ENCODE results near the gene NARF.

NARF gene

DNA sequence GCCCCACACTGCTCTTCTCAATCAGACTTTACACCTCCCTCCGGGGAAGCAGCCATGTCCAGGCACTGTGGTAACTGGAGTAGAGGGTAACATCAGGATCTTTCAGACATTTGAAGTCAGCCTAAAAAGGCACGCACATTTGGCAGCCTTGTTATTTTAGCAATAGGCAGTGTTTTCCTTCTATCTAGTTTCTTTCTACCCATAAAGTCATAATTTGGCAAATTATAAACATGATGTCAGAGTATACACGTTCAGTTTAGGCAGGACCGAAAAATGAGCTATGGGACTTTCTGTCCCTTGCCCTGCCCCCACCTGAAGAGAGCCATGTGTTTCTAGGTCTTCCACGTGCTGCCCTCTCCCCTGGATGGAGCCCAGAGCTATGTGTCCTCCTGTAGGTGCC lies 21.1 kb downstream of the NARF start:
- DNase-seq = no peak

DNA sequence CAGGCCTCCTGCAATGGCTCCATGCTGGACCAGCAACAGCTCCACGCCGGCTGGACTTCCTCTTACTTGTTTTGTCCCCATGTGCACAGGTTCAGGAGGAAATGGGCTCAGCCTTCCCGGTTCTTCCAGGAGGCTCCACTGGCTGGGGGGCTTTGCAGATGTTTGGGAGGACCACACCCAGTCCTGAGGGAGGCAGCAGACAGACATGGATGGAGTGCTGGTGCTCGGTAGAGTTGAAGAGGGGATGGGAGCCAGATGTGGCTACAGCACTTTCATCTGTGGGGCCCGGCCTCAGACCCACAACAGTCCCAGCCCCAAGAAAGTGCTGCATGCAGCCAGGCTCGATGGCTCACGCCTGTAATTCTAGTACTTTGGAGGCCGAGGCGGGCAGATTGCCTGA lies 21.8 kb downstream of the NARF start:
- no peak for DNase-seq

DNA sequence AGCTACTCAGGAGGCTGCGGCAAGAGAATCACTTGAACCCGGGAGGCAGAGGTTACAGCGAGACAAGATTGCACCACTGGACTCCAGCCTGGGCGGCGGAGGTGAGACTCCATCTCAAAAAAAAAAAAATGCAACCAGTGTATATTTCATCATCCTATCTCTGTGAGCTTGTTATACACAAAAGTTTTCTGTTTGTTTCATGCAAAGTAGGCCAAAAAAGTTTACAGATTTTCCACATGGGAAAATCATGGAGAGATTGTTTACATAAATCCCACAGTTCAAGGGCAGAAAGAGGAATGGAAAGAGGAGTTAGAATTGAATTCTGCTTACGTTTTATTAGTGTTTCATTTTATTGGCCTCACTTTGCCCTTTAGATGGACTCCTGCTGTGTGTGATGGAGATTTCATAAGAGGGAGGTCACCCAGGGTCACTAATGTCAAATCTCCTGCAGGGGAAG lies 24.7 kb downstream of the NARF start:
- no peak for DNase-seq

DNA sequence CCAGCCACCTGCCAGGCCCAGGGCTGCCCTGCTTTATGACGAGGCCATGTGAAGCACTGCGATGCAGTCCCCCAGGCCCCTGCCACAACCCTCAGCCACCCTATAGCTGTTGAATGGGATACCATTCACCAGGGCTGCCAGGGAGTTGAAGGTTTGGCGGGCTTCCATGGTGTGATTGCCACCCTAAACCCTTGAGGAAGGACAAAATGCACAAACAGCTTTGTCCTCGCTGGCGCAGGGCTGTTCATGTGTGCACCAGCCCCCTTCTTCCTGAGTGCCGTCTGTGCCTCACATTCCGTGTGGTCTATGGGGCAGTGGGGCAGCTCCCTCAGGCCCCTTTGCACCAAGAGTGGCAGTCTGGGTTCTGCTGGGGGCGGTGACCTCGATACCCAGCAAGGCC lies 25.3 kb downstream of the NARF start:
- DNase-seq = no peak

DNA sequence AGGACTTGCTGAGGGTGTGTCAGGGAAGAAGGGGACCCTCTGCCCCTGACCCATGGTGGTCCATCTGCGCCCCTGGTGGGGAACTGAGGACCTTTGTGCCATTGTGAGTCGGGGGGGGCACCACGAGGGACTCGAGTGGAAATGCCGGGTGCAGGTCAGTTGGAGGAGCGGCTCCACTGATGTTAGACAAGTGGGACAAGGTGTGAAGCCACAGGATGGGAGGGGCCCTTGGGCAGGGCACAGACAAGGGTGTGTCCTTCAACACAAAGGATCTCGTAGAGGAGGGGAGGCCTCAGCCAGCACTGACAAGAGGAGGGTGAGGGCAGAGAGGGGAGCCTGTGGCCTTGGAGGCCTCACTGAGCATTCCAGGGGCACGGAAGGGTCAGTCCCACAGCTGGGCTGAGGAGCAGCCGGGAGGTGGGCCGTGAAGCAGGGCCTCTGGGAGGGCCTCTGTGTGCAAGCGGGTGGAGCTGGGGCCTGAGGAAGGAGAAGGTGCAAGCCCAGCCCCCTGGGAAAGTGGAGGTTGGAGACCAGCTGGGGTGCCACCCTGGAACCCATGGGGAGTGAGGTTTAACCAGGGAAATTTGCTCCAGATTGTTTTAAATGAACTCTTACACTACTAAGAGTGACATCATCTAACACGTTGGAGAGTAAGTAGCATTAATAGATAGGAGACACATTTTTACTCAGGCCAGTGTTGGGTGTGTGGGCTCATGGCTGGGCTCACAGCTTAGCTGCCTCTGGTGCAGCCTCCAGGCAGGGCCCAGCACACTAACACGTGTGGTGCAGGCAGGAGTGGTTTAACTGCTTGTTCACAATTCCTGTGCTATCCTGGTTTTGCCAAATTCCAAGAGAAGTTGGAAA lies 27.9 kb downstream of the NARF start:
- no peak for DNase-seq

DNA sequence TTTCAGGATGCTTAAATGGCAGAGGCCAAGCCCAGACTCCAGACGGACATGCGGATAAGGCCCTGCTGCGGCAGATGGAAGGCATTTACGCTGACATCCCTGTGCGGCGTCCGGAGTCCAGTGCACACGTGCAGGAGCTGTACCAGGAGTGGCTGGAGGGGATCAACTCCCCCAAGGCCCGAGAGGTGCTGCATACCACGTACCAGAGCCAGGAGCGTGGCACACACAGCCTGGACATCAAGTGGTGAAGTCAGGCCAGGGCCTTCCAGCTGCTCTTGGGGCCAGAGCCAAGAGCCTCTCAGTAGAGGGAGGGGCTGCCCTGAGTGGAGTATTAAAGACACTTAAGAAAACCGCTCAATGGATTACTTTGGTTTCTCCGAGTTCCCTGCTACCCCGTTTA lies 29.4 kb downstream of the NARF start:
- DNase-seq = no peak

DNA sequence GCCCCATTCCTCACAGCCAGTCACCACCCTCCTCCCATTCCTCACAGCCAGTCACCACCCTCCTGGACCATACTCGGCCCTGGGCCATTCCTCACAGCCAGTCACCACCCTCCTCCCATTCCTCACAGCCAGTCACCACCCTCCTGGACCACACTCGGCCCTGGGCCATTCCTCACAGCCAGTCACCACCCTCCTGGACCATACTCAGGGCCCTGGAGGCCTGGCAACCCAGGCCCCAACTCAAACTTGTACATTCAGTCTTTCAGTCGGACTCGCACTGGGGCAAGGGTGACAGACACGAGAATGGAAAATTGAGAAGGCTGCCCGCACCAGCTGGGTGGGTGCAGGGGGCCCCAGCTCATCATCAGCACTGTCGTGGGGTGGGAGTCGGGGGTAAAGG lies 30.6 kb downstream of the NARF start:
- DNase-seq = no peak

DNA sequence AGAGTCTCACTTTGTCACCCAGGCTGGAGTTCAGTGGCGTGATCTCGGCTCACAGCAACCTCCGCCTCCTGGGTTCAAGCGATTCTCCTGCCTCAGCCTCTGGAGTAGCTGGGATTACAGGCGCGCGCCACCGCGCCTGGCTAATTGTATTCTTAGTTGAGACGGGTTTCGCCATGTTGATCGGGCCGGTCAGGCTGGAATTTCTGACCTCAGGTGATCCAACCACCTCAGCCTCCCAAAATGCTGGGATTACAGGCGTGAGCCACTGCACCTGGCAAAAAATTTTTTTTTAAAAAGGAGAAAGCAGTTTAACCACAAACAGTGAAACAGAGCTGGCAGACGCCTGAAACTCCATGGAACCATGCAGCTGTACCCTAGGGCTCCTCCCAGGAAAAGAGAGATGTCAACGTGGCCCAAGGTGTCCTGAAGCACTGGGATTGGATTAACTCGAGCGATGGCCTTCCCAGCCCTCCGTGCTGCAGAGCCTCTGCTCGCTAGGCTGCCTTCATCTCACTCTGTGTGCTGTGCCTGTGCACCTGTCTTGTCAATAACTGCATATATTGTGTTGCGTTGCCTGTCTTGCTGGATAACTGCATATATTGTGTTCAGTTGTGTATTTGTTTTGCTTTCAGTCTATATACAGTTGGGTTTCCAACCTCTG lies 31.4 kb downstream of the NARF start:
- no peak for DNase-seq

DNA sequence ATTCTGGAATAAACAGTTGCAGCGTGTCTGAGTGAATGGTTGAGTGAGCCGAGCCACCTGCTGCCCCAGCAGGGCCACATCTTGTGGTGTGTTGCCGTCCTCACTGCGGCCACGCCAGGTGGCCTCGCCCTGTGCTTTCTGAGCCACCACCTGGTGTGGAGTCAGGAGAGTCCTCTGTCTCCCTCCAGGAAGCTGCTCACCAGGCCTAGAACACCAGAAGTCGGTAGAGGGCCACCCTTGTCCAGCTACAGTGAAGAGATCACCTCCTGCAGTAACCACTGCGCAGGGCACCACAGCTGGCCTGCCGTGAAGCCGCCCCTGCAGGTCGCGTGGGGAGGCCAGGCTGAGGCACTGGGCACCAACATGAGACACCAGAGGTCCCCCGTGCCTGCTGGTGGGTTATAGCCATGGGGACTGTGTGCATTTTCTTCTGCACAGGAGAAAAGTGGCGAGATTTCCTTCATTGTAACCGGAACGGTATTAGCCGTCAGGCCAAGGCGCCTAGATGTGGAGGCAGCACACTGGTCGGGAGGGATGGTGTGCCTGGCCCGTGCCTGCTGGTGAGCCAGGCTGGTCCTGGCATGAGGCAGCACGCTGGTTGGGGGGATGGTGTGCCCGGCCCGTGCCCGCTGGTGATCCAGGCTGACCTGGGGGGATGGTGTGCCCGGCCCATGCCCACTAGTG lies 32.1 kb downstream of the NARF start:
- no peak for DNase-seq

DNA sequence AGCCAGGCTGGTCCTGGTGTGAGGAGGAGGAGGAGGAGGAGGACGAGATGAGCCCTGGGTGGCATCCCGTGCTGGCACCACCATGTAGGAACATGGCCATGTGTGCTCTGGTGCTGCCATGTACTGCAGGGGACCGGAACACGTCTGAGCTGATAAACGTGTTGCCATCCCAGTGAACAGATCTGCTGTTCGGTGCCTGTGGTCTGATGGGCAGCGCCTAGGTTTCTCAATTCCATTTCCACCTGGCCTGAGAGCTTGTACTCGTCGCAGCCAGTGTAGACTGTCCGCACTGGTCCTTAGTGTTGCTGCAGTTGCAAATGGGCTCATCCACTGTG lies 32.6 kb downstream of the NARF start:
- DNase-seq = no peak

DNA sequence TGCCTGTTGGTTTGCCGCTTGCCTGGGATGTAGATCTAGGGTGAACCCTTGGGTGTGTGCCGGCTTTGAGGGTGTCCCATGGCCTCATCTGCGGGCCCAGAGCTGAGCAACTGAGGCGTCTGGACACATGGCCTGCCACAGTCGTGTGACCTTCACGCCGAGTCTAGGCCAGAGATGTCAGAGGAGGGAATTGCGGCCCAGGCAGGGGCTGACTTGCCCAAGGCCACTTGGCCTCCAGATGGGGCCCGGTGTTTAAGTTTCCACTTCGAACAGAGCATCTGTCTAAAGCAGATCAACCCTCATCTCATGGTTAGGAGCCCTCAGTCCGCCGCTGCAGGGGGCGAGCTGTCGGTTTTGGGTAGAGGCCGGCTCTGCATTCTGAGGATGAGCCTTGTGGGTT lies 33.0 kb downstream of the NARF start:
- no peak for DNase-seq

DNA sequence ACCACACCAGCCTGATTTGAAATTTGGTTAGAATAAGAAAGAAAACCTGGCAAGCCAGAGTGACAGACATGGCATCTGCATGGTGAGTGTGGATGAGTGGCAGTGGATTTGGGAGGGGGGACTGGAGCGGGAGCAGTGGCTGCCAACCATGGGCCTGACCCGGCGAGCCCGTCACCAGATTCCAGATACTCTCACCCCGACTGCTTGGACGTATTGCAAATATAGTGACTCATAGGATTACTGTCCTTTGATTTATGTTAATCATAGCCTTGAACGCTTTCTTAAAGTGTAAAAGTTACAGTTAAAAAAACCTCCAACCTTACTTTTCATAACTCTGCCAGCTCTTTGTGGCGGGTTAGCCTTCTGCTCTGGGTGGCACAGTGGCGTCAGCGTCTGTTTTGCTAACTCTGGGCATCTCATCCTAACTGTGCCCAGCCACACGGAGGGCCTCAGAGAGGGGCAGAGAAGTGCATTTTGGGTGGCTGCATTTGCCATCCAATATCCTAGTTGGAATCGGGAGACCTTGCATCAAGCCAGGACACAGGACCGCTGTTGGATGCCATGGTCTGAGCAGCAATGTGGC lies 34.2 kb downstream of the NARF start:
- no peak for DNase-seq

DNA sequence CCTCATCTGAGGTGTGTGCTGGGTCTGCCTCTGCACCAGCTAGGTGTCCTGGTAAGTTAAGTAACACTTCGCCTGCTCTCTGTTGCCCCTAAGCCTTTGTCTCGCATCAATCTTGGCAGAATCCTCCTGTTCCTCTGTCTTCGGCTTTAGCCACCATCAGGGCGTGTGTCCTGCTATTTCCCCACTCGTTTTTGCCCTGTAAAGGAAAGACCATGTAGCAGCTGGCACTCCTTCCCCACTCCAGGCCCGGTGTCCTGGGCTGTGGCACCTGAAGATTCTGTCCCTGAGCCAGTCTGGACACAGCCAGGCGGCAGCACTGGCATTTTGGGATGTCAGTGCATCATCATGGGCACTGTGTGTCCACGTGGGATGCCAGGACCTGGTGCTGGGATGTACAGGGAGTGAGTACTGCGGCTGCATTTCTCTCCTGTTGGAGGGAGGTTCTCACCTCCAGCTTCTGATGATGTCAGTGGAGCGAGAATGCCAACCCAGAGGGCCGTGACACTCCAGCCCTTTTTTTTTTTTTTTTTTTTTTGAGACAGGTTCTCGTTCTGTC lies 34.8 kb downstream of the NARF start:
- no peak for DNase-seq

DNA sequence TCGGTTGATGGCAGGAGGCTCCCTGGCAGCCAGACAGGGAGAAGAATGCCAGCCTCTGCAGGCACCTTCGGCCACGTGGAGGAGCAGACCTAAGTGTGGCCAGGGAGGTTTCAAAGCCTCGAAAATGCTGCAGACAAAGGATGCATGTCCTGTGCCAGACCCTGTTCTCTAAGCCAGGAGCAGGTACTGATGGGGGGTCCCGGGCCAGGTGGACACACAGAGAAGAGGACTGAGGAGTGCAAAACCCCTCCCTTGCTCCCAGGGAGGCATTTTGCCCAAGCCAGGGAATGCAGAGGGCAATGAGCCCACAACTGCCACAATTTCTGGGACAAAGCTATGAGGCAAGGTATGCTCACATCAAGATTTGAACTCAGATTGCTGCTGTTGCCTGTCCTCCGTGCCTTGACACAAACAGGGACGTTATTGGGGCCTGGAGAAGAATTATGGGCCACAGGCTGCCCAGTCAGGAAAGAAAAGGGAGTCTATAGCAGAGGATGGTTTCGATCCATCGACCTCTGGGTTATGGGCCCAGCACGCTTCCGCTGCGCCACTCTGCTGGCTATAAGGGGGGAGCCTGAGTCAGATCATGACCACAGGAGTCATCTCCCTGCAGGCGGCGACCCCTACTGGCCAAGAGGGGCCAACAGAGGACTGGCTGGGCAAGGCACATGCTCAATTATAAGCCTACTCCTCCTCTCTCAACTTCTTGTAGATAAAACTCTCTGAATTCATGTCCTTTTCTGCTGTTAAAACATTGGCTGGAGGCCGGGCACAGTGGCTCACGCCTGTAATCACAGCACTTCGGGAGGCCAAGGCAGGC lies 35.9 kb downstream of the NARF start:
- DNase-seq = peak; percentile 91 to 97

DNA sequence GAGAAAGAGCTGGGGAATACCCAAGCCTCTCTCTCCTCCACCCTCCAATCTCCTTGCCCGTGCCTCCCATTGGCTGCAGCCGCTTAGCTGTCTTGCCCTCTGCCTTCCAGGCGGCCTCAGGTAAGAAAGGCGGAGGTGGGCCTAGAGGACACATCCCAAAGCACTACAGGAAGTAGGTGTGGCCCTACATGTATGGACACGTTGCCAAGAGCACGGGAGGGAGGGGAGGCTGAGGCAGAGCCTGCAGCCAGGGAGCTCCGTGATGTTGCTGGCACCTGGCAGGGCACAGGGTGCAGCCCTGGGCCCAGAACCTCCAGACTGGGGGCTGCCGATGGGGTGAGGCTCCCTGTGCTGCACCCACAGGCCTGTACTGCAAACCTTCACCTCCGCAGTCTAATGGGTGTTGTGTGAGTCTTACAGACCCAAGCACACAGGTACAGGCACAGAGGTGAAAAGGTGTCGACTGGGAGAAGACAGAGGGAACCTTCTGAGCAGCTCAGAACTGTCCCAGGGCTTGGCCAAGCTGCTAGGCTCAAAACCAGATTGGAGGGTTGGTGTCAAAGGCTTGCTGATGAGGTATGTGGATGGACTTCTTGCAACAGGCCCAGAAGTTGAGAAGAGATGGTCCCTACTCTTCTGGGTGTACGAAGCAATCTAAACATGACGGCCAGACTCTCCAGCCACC lies 37.4 kb downstream of the NARF start:
- no peak for DNase-seq

DNA sequence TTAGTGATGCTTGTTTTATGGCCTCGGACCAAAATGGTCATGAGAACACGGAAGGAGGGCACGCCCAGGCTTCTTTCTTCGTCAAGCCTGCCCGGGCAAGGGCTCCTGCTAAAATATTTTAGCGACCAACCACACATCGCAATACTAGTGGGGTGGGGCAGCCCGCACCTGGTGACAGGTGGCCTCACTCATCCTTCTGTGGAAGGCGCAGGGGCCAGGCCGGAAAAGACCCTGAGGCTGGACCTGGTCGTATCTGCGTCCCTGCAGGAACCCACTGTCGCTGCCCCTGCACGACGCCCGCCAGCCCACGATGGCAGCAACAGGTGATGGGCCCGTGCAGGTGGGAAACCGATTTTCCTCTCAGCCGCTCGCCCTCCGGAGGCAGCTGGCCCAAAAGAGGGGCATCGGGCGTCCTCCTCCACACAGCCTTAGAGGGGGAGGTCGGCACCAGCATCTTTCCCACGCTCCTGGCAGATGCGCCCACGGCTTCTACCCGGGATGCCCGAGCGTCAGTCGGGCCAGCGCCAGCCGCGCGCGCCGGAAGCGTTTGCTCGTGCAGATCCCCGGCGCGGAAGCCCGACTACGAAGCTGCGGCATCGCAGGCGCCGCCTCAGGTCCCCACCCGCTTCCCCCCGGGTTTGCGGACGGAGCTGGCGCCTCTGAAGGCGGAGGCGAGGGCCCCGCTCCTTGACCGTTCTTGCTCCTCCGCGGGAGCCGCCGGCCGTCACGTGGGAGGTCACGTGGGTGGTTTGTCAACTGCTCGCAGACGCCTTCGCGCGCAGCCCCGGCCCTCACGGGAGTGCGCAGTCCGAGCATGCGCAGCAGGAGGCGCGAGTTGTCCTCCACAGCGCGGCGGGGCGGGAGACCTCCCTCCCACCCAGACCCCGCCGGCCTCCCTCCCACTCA lies 38.2 kb downstream of the NARF start:
- peak; percentile 81 to 87 for DNase-seq

DNA sequence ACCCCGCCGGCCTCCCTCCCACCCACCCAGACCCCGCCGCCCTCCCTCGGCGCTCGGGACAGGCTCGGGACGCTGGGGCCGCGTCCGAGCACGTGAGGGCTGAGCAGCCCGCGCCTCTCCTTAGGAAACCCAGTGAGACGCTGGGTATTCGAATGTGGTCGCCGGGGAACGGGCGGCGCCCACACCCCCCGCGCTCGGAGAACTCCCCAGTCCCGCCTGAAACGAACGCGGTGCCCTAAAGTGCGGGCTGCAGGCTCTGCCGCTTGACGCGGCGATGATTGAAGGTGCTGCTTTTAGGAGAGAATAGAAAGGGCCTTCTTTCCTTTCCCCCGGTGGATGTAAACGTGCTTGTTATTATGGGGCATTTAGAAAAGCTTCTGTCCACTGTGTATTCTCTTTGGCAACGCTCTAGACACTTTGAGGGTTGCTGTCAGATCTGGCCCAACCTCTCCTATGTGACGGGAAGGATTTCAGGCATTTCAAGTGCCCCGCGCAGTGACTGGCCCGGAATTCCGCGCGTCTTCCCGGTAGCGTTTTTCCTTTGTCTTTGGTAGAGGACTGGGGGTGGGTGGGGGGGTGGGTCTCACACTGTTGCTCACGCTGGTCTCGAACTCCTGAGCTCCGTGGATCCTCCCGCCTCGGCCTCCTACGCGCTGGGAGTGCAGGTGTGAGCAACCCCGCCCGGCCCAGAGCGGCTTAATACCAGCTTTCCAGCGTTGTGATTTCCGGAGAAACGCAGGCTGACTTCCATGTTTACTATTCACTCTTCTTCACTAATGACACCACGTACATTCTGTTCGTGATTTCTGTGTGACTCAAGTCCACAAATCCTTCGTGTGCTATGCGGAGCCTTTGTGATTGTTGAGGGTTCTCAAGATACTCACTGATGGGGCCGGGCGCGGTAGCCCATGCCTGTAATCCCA lies 39.2 kb downstream of the NARF start:
- DNase-seq = peak in 1 of 2 experiments; percentile 21

DNA sequence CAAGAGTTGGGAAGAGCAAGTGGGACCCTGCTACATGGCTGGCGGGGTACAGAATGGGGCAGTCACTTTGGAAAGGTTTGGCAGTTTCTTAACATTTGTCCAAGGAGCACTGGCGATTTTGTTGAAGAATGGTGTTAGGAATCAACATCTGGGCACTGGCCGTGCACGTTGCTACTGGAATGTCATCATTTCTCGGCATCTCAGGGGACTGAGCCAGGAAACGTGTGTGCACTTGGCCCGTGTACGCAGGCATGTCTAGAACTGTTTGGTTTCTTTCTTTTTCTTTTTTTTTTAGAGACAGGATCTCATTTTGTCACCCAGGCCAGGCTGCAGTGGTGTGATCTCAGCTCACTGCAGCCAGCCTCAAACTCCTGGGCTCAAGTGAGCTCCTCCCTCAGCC lies 43.7 kb downstream of the NARF start:
- no peak for DNase-seq

DNA sequence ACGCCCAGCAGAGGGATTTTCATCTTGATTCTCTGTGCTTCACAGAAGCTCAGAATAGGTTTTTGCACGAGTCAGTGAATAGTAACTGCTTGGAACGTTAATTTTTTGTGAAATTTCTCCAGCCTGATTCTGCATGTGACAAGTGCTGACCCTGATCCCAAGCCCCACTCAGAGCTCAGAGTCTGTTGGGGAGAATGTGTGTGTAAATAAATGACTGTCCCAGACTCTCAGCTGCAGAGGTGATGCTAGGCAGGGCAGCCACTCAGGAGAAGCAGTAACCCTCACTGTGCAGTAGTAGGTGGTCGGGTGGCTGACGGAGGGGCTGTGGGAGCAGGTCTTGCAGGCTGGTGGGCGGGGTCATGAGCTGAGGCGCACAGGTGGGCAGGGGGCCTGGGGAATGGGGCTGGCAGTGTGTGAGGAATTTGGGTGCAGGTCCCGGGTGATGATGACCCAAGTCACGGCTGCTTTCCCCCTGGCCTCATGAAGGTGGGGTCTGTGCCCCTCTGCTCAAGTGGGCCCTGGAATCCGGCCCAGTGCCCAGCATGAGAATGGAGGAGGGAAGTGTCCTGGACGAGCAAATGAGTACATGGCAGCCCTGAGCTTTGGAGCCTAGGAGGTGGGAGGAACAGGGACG lies 44.7 kb downstream of the NARF start:
- DNase-seq = no peak
